Stomach smooth muscle (tissue), 2 donors: ENCODE data around the gene ADAM22.

Experiments
- H3K27ac ChIP-seq: one replicate; pipeline ENCODE4 v1.7.0; 2013; ENCODE audit warnings: mild to moderate bottlenecking, low read length, inconsistent platforms
- H3K27me3 ChIP-seq, 2 donors: one replicate each; pipeline ENCODE4 v1.7.0; 2013; ENCODE audit warnings: low read length in 2 of 2; ENCODE audit not compliant: insufficient read depth in 2 of 2, control insufficient read depth in 1 of 2
- H3K36me3 ChIP-seq, 2 donors: one replicate each; pipeline ENCODE4 v1.7.0; 2013; ENCODE audit warnings: low read length in 2 of 2; ENCODE audit not compliant: control insufficient read depth in 2 of 2, insufficient read depth in 2 of 2
- H3K4me1 ChIP-seq: one replicate; pipeline ENCODE4 v1.7.0; 2013; ENCODE audit warnings: low read length; ENCODE audit not compliant: control insufficient read depth, insufficient read depth
- H3K4me3 ChIP-seq, 2 donors: one replicate each; pipeline ENCODE4 v1.7.0; 2013; ENCODE audit warnings: low read length in 2 of 2
- H3K9ac ChIP-seq, 2 donors: one replicate each; pipeline ENCODE4 v1.7.0; 2013; ENCODE audit warnings: low read length in 2 of 2, mild to moderate bottlenecking in 1 of 2
- H3K9me3 ChIP-seq, 2 donors: one replicate each; pipeline ENCODE4 v1.7.0; 2013; ENCODE audit warnings: low read length in 2 of 2; ENCODE audit not compliant: control insufficient read depth in 2 of 2
- donor health status: healthy.
- donor health status: Pancreatic carcinoma.

Gene ADAM22

GRCh38 chr7:88105231-88105630 is 171.2 kb downstream of the ADAM22 start:
- no peaks in the 10 kb centered on the region for H3K27me3 ChIP-seq
- no peaks in the 10 kb centered on the region for H3K36me3 ChIP-seq
- H3K4me1 ChIP-seq: no peaks in the 10 kb centered on the region
- H3K4me3 ChIP-seq: no peak overlapping the region
- H3K9me3 ChIP-seq: no peaks in the 10 kb centered on the region
- H3K9ac ChIP-seq: no peak overlapping the region
- H3K27ac ChIP-seq: no peak overlapping the region

DNA sequence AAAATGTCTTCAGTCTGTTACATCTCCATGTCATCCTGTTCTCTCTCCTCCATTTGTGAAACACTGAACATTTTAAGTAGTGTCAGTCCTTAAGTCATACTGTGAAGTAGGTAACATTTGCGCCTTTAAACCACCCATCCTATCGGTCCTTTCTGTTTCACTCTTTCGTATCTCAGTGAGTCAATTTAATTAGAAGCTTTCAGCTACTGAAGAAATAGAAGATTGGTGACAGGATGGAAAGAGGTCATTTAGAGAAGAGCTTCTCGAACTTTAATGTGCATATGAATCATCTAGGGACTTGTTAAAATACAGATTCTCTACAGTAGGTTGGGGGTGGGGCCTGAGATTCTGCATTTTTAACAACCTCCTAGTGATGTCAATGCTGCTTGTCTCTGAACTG is 172.4 kb downstream of the ADAM22 start:
- no peak overlapping the region for H3K9ac ChIP-seq
- no peaks in the 10 kb centered on the region for H3K27me3 ChIP-seq
- no peaks in the 10 kb centered on the region for H3K9me3 ChIP-seq
- H3K27ac ChIP-seq: no peak overlapping the region
- no peaks in the 10 kb centered on the region for H3K36me3 ChIP-seq
- H3K4me1 ChIP-seq: no peaks in the 10 kb centered on the region
- H3K4me3 ChIP-seq: no peak overlapping the region

DNA sequence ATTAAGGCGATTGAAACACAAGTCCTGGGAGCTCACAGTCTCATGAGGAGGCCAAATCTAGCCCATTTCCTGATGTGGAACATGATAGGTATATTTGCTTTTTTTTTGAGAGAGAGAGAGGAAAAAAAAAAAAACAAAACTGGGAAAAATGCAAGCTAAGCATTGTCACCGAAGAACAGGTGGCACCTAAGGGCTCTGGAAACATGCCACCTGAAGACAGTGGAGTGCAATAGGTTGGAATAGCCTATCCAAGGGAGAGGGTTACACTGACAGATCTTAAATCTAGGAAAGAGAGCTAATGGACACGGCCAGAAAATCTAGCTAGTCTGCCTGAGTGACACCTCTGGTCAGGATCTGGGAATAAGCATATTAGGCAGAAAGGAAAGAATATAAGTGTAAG is 175.6 kb downstream of the ADAM22 start:
- Histone ChIP-seq H3K27me3 (no peaks in the 10 kb centered on the region), H3K4me3 (no peak overlapping the region), H3K4me1 (no peaks in the 10 kb centered on the region), H3K27ac (no peak overlapping the region), H3K36me3 (no peaks in the 10 kb centered on the region), H3K9me3 (no peaks in the 10 kb centered on the region), H3K9ac (no peak overlapping the region)

- Histone ChIP-seq H3K4me1 (no peaks in the 10 kb centered on the region), H3K27me3 (no peaks in the 10 kb centered on the region), H3K9me3 (no peaks in the 10 kb centered on the region), H3K4me3 (no peak overlapping the region), H3K9ac (no peak overlapping the region), H3K27ac (no peak overlapping the region), H3K36me3 (no peaks in the 10 kb centered on the region)
Measured at GRCh38 chr7:88111140-88111743, 177.2 kb downstream of the ADAM22 start.

- Histone ChIP-seq H3K36me3 (no peaks in the 10 kb centered on the region), H3K4me3 (no peak overlapping the region), H3K27me3 (no peaks in the 10 kb centered on the region), H3K4me1 (no peaks in the 10 kb centered on the region), H3K9ac (no peak overlapping the region), H3K27ac (no peak overlapping the region), H3K9me3 (no peaks in the 10 kb centered on the region)
Measured at GRCh38 chr7:88111954-88112471, 178.0 kb downstream of the ADAM22 start.

GRCh38 chr7:88115258-88115796 is 181.3 kb downstream of the ADAM22 start:
- Histone ChIP-seq H3K4me3 (no peak overlapping the region), H3K4me1 (no peaks in the 10 kb centered on the region)

GRCh38 chr7:88115816-88116215 is 181.8 kb downstream of the ADAM22 start:
- no peaks in the 10 kb centered on the region for H3K27me3 ChIP-seq
- no peak overlapping the region for H3K4me3 ChIP-seq
- no peaks in the 10 kb centered on the region for H3K36me3 ChIP-seq
- no peaks in the 10 kb centered on the region for H3K9me3 ChIP-seq
- H3K9ac ChIP-seq: no peak overlapping the region
- H3K4me1 ChIP-seq: no peaks in the 10 kb centered on the region
- H3K27ac ChIP-seq: no peak overlapping the region

More at GRCh38 chr7:88115258-88115796, 181.3 kb downstream of the ADAM22 start:
- Histone ChIP-seq H3K27ac (no peak overlapping the region), H3K27me3 (no peaks in the 10 kb centered on the region), H3K9ac (no peak overlapping the region), H3K36me3 (no peaks in the 10 kb centered on the region), H3K9me3 (no peaks in the 10 kb centered on the region)

DNA sequence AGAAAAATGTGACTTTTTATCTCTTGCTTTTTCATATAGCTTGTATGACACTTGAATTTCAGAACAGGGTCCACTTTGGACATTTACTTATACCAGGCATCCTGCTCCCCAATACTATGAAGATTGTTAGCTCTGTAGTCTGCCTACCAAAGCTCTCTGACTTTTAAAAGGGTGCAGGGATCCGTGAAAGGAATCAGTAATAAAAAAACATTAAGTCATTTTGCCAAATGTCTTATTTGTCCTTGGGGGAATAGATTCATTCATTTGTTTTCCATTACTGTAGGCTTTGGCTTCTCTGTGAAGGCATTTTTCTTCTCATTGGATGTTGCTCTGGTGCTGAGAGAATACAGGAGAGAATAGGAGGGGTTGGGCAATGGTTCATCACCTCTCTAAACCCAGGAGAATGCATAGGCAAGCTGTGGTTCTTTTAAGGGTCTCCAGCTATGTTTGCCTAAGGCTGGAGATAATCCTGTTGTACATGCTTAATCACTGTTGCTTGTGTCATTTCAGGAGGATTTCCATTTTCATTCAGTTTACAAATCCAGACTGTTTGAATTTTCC is 182.3 kb downstream of the ADAM22 start:
- Histone ChIP-seq H3K36me3 (no peaks in the 10 kb centered on the region), H3K9ac (no peak overlapping the region), H3K27me3 (no peaks in the 10 kb centered on the region), H3K4me1 (no peaks in the 10 kb centered on the region), H3K9me3 (no peaks in the 10 kb centered on the region), H3K27ac (no peak overlapping the region), H3K4me3 (no peak overlapping the region)

- Histone ChIP-seq H3K27ac (no peak overlapping the region), H3K9ac (no peak overlapping the region), H3K4me1 (no peaks in the 10 kb centered on the region), H3K9me3 (no peaks in the 10 kb centered on the region), H3K4me3 (no peak overlapping the region), H3K27me3 (no peaks in the 10 kb centered on the region), H3K36me3 (no peaks in the 10 kb centered on the region)
Measured at GRCh38 chr7:88117325-88117724, 183.3 kb downstream of the ADAM22 start.

- no peak overlapping the region for H3K4me3 ChIP-seq
- H3K27ac ChIP-seq: no peak overlapping the region
- no peaks in the 10 kb centered on the region for H3K9me3 ChIP-seq
- H3K4me1 ChIP-seq: no peaks in the 10 kb centered on the region
- no peak overlapping the region for H3K9ac ChIP-seq
- no peaks in the 10 kb centered on the region for H3K27me3 ChIP-seq
- no peaks in the 10 kb centered on the region for H3K36me3 ChIP-seq
Measured at GRCh38 chr7:88121335-88121734, 187.3 kb downstream of the ADAM22 start.

GRCh38 chr7:88127637-88128290 is 193.7 kb downstream of the ADAM22 start:
- H3K36me3 ChIP-seq: no peaks in the 10 kb centered on the region
- H3K9ac ChIP-seq: no peak overlapping the region
- H3K27ac ChIP-seq: no peak overlapping the region
- H3K4me3 ChIP-seq: no peak overlapping the region
- H3K4me1 ChIP-seq: no peaks in the 10 kb centered on the region
- H3K27me3 ChIP-seq: no peaks in the 10 kb centered on the region
- H3K9me3 ChIP-seq: no peaks in the 10 kb centered on the region
